Measurements from ENCODE around the gene RDH13.

DNA sequence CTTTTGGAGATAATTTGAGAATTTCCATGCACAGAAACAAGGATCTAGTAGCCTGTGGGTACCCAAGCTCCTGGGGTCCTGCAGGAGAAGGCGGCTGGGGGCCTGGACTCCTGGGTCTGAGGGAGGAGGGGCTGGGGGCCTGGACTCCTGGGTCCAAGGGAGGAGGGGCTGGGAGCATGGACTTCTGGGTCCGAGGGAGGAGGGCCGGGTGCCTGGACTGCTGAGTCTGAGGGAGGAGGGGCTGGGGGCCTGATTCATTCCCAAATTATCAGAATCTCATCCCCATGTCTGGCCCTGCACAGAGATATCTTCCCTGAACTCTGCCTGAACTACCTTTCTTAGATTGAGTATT lies 520 bp upstream of the RDH13 start:
- TF ChIP-seq, protein P1, sequence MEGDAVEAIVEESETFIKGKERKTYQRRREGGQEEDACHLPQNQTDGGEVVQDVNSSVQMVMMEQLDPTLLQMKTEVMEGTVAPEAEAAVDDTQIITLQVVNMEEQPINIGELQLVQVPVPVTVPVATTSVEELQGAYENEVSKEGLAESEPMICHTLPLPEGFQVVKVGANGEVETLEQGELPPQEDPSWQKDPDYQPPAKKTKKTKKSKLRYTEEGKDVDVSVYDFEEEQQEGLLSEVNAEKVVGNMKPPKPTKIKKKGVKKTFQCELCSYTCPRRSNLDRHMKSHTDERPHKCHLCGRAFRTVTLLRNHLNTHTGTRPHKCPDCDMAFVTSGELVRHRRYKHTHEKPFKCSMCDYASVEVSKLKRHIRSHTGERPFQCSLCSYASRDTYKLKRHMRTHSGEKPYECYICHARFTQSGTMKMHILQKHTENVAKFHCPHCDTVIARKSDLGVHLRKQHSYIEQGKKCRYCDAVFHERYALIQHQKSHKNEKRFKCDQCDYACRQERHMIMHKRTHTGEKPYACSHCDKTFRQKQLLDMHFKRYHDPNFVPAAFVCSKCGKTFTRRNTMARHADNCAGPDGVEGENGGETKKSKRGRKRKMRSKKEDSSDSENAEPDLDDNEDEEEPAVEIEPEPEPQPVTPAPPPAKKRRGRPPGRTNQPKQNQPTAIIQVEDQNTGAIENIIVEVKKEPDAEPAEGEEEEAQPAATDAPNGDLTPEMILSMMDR (IDR thresholded peaks at IDR 0.05) = no peak
- TF ChIP-seq POLR2A (IDR thresholded peaks at IDR 0.05) (no peak), EP300 (IDR thresholded peaks at IDR 0.05) (no peak)

All from ovary (tissue), 3 donors.